ENCODE measurements around the gene PHYH.
"Not testable (repeated sequence)": the region's sequence is repeated elsewhere in the genome, so short reads cannot be mapped to it uniquely, and the experiment has no call there.

The PHYH gene

GRCh38 chr10:13271552-13272163, 28.2 kb downstream of the PHYH start:
- ATAC-seq (peak; percentile 32), DNase-seq (peak; percentile 46)

- DNase-seq (no peak), ATAC-seq (no peak)
These were observed 28.9 kb downstream of the PHYH start for GRCh38 chr10:13270877-13271551.

- ATAC-seq (no peak), DNase-seq (no peak)
These were observed 31.0 kb downstream of the PHYH start for GRCh38 chr10:13268841-13269240.

- DNase-seq (no peak), ATAC-seq (no peak)
These were observed 31.6 kb downstream of the PHYH start for GRCh38 chr10:13268310-13268709.

GRCh38 chr10:13263591-13263990, 36.3 kb downstream of the PHYH start:
- DNase-seq (no peak), ATAC-seq (no peak)

- DNase-seq = no peak
- no peak for ATAC-seq
These were observed 37.4 kb downstream of the PHYH start for GRCh38 chr10:13262433-13262832.

GRCh38 chr10:13257621-13258140, 42.2 kb downstream of the PHYH start:
- no peak for DNase-seq
- ATAC-seq = no peak

GRCh38 chr10:13256627-13257026, 43.2 kb downstream of the PHYH start:
- no peak for ATAC-seq
- no peak for DNase-seq

GRCh38 chr10:13253726-13254125, 46.1 kb downstream of the PHYH start:
- DNase-seq (no peak), ATAC-seq (no peak)

GRCh38 chr10:13247784-13248183, 52.1 kb downstream of the PHYH start:
- no peak for DNase-seq
- no peak for ATAC-seq

GRCh38 chr10:13247246-13247645, 52.6 kb downstream of the PHYH start:
- DNase-seq = no peak
- ATAC-seq = no peak

- not testable (repeated sequence) for DNase-seq, ATAC-seq
These were observed 57.6 kb downstream of the PHYH start for GRCh38 chr10:13242260-13242659.

GRCh38 chr10:13241613-13242012, 58.3 kb downstream of the PHYH start:
- ATAC-seq = no peak
- DNase-seq = no peak

- no peak for ATAC-seq
- DNase-seq = no peak
These were observed 59.9 kb downstream of the PHYH start for GRCh38 chr10:13239923-13240322.

GRCh38 chr10:13238271-13239077, 61.4 kb downstream of the PHYH start:
- ATAC-seq (no peak), DNase-seq (no peak)

GRCh38 chr10:13236638-13237037, 63.2 kb downstream of the PHYH start:
- DNase-seq (no peak), ATAC-seq (no peak)

- ATAC-seq, DNase-seq: not testable (repeated sequence)
These were observed 65.1 kb downstream of the PHYH start for GRCh38 chr10:13234736-13235135.

GRCh38 chr10:13234172-13234571, 65.7 kb downstream of the PHYH start, which contains the start of gene UCMA:
UCMA (minus strand) TSS chr10:13234374; CDS start chr10:13234258, 116 bp downstream.
- DNase-seq = no peak
- ATAC-seq = no peak

GRCh38 chr10:13233358-13233757, 66.5 kb downstream of the PHYH start:
- DNase-seq (no peak), ATAC-seq (no peak)

- DNase-seq (no peak), ATAC-seq (no peak)
These were observed 68.1 kb downstream of the PHYH start for GRCh38 chr10:13231808-13232207.

GRCh38 chr10:13231190-13231589, 68.7 kb downstream of the PHYH start:
- ATAC-seq = no peak
- DNase-seq = no peak

Measured in stimulated activated naive CD8-positive, alpha-beta T cell treated with anti-CD3 and anti-CD28 coated beads, Interleukin-15, Interleukin-2, amounts not matched to agents 100 U/mL and 50 U/mL, for 24 hours (primary cell).